Pancreas (tissue), 10 donors: ENCODE measurements around the gene FN1. TPM values are rescaled to one million over a fixed set of nuclear protein-coding genes. Genes with fewer than 3 reads are reported as not detected.

Experiments
- ATAC-seq, 4 donors: fragments of 200-7000 bp; cut with Tn5 transposase; one replicate each; pipeline versions ENCODE4 v1.8.0 to v1.9.1; 2020; ENCODE audit warnings: mild to moderate bottlenecking in 4 of 4, moderate library complexity in 4 of 4
- DNase-seq, 6 donors: peaks; one replicate each; pipeline ENCODE4 v3.0.0-alpha.2; 2020
- FAIRE-seq: peaks from 2 replicates; lab custom pipeline; 2012; peaks lifted over from hg19 to GRCh38; lab: Jason Lieb, UNC
- H3K27ac ChIP-seq, 4 donors: fragments of 200-600 bp; sonication (generic); 1 replicate in 3 of 4; 2 replicates in 1 of 4; pipeline versions ENCODE4 v1.5.0 to v1.8.0; 2020
- H3K27me3 ChIP-seq, 4 donors: fragments of 200-600 bp; one replicate each; pipeline ENCODE4 v1.8.0; 2021
- H3K36me3 ChIP-seq, 3 donors: fragments of 200-600 bp; sonication (generic) in 1 of 3; one replicate each; pipeline versions ENCODE4 v1.5.0 to v1.8.0; 2020 to 2021
- H3K4me1 ChIP-seq, 3 donors: fragments of 200-600 bp; one replicate each; pipeline ENCODE4 v1.8.0; 2021
- H3K4me3 ChIP-seq, 4 donors: fragments of 200-600 bp; sonication (generic) in 2 of 4; one replicate each; pipeline versions ENCODE4 v1.5.0 to v1.8.0; 2020 to 2021
- H3K9me3 ChIP-seq, 4 donors: fragments of 200-600 bp; one replicate each; pipeline ENCODE4 v1.8.0; 2021
- CTCF ChIP-seq, 4 donors: fragments of 200-600 bp; sonication (generic) in 3 of 4; IDR thresholded peaks; one replicate each; pipeline versions ENCODE4 v1.5.0 to v1.8.0; 2021; ENCODE audit warnings: antibody characterized with exemption in 4 of 4
- WGBS, 2 donors: extraction: QIAGEN DNeasy Blood & Tissue Kit; methylation state at CpG; one replicate each; pipeline ENCODE4 v1.1.7; 2013; 5-methylcytosine and 5-hydroxymethylcytosine counted together
- intact Hi-C, 3 donors: fragments of 100-400 bp; cut with DNase I; formaldehyde crosslinking; loops; one replicate each; pipeline versions ENCODE4 v1.11.1 to v1.14.2; 2022
- polyA plus RNA-seq, 2 donors: library from polyadenylated mRNA; stranded (reverse); fragments of 200-250 nt; gene quantifications; one replicate each; pipeline ENCODE4 v1.2.3, GENCODE V29; 2013
- total RNA-seq, 6 donors: library from RNA; stranded (reverse); fragmentation: NEBNext Ultra II Directional in 4 of 6; extraction: Animal tissue kit (Norgen Biotek cat#: 25700) in 4 of 6; gene quantifications; one replicate each; pipeline versions ENCODE4 v1.2.1 to v1.2.4, GENCODE V29; 2021 to 2023
- donor health status: healthy with polysubstance abuse.
- donor health status: DM: no; HTN: no; CAD: no; lungs with moderate emphysema.
- donor health status: DM: no; HTN: no; CAD: no.
- donor health status: control.
- donor health status: control.
- donor health status: Bipolar disorder and iron deficiency.
- donor health status: DM: yes; HTN: yes; CAD: no.
- donor health status: DM: no; HTN: no; CAD: no.
- donor health status: DM: no; HTN: no; CAD: no.
- donor health status: DM: yes; HTN: yes; CAD: no.

Gene FN1
- total and polyA plus RNA-seq, 8 donors = 8.9 to 432 (median 18.6) TPM

GRCh38 chr2:215415218-215415617, 20.6 kb downstream of the FN1 start:
- FAIRE-seq = no peak
- ATAC-seq = no peak
- H3K27me3 ChIP-seq = no peaks in the 10 kb centered on the region
- WGBS, 2 donors = 84 to 90% methylated on average over 1 of the region's 1 CpG
- H3K4me3 ChIP-seq = no peak overlapping the region
- H3K36me3 ChIP-seq = no peaks in the 10 kb centered on the region
- TF ChIP-seq CTCF (IDR thresholded peaks at IDR 0.05) = no peak
- DNase-seq = no peak
- intact Hi-C loops = no loop called here
- H3K4me1 ChIP-seq = peaks cover 7 to 44% (median 30%) of the 10 kb centered on the region in 3 donors
- H3K27ac ChIP-seq = no peak overlapping the region
- H3K9me3 ChIP-seq = no peaks in the 10 kb centered on the region

GRCh38 chr2:215414674-215415073, 21.2 kb downstream of the FN1 start:
- WGBS, 2 donors = 66 to 74% methylated on average over 3 of the region's 3 CpGs
- FAIRE-seq = no peak
- intact Hi-C loops = no loop called here

GRCh38 chr2:215413974-215414373, 21.9 kb downstream of the FN1 start:
- FAIRE-seq = no peak
- no peak for DNase-seq
- Histone ChIP-seq H3K27ac (no peak overlapping the region), H3K27me3 (no peaks in the 10 kb centered on the region), H3K9me3 (no peaks in the 10 kb centered on the region), H3K36me3 (no peaks in the 10 kb centered on the region), H3K4me1 (peaks cover 7 to 38% (median 23%) of the 10 kb centered on the region in 3 donors), H3K4me3 (no peak overlapping the region)
- intact Hi-C loops = no loop called here
- TF ChIP-seq CTCF (IDR thresholded peaks at IDR 0.05) = no peak
- 94 to 98% methylated on average over 1 of the region's 1 CpG for WGBS, 2 donors
- no peak for ATAC-seq

More at GRCh38 chr2:215414674-215415073, 21.2 kb downstream of the FN1 start:
- ATAC-seq (no peak), DNase-seq (no peak)
- H3K4me1 ChIP-seq = peaks cover 7 to 44% (median 30%) of the 10 kb centered on the region in 3 donors
- no peak overlapping the region for H3K4me3 ChIP-seq
- no peaks in the 10 kb centered on the region for H3K36me3 ChIP-seq
- TF ChIP-seq CTCF (IDR thresholded peaks at IDR 0.05) = no peak
- H3K27ac ChIP-seq = no peak overlapping the region
- H3K27me3 ChIP-seq = no peaks in the 10 kb centered on the region
- H3K9me3 ChIP-seq = no peaks in the 10 kb centered on the region

GRCh38 chr2:215413484-215413777, 22.4 kb downstream of the FN1 start:
- no peak for TF ChIP-seq CTCF (IDR thresholded peaks at IDR 0.05)
- no peak for ATAC-seq
- no peak for DNase-seq
- Histone ChIP-seq H3K9me3 (no peaks in the 10 kb centered on the region), H3K4me3 (no peak overlapping the region), H3K27me3 (no peaks in the 10 kb centered on the region), H3K27ac (no peak overlapping the region), H3K36me3 (no peaks in the 10 kb centered on the region), H3K4me1 (peaks cover 7 to 35% (median 21%) of the 10 kb centered on the region in 3 donors)
- FAIRE-seq = no peak
- WGBS, 2 donors = 92 to 94% methylated on average over 1 of the region's 1 CpG
- intact Hi-C loops = no loop called here

GRCh38 chr2:215411941-215412743, 23.7 kb downstream of the FN1 start:
- H3K36me3 ChIP-seq = no peaks in the 10 kb centered on the region
- WGBS, 2 donors = 95 to 97% methylated on average over 9 of the region's 9 CpGs
- H3K4me3 ChIP-seq = no peak overlapping the region
- intact Hi-C loops = no loop called here
- no peak for DNase-seq
- no peaks in the 10 kb centered on the region for H3K9me3 ChIP-seq
- no peak for ATAC-seq
- H3K27ac ChIP-seq = no peak overlapping the region
- peaks cover 0 to 25% (median 9%) of the 10 kb centered on the region in 3 donors for H3K4me1 ChIP-seq
- TF ChIP-seq CTCF (IDR thresholded peaks at IDR 0.05) = no peak
- no peak for FAIRE-seq
- no peaks in the 10 kb centered on the region for H3K27me3 ChIP-seq
